ENCODE measurements around the gene STARD6.
"Not testable (repeated sequence)": the region's sequence is repeated elsewhere in the genome, so short reads cannot be mapped to it uniquely, and the experiment has no call there.

The STARD6 gene

GRCh38 chr18:54357660-54358494, at the start of gene STARD6, which contains the start of gene C18orf54:
Gene STARD6 (minus strand): TSS chr18:54357858. CDS start chr18:54354573, 3,285 bp downstream.
Gene C18orf54 (plus strand): TSS chr18:54357906. CDS start chr18:54360573, 2,667 bp downstream.
- peak; percentile 98 for DNase-seq

- no peak for DNase-seq
These were observed 47.6 kb upstream of the STARD6 start for GRCh38 chr18:54405290-54405689.

- no peak for DNase-seq
These were observed 39.1 kb upstream of the STARD6 start for GRCh38 chr18:54396760-54397159.

- no peak for DNase-seq
These were observed 36.1 kb upstream of the STARD6 start for GRCh38 chr18:54393648-54394294.

- DNase-seq: peak; percentile 92
These were observed 34.9 kb upstream of the STARD6 start for GRCh38 chr18:54392543-54393023.

- DNase-seq: no peak
These were observed 33.2 kb upstream of the STARD6 start for GRCh38 chr18:54390838-54391237.

- DNase-seq: peak; percentile 46
These were observed 31.5 kb upstream of the STARD6 start for GRCh38 chr18:54389143-54389505.

- DNase-seq: peak; percentile 95
These were observed 30.8 kb upstream of the STARD6 start for GRCh38 chr18:54388203-54389142.

- peak; percentile 44 for DNase-seq
These were observed 30.0 kb upstream of the STARD6 start for GRCh38 chr18:54387631-54388030.

- not testable (repeated sequence) for DNase-seq
These were observed 29.3 kb upstream of the STARD6 start for GRCh38 chr18:54386800-54387495.

- DNase-seq: no peak
These were observed 28.4 kb upstream of the STARD6 start for GRCh38 chr18:54386043-54386442.

- DNase-seq: no peak
These were observed 25.1 kb upstream of the STARD6 start for GRCh38 chr18:54382733-54383252.

GRCh38 chr18:54382076-54382475, 24.4 kb upstream of the STARD6 start:
- DNase-seq: no peak

- no peak for DNase-seq
These were observed 24.0 kb upstream of the STARD6 start for GRCh38 chr18:54381640-54382039.

GRCh38 chr18:54378057-54378456, 20.4 kb upstream of the STARD6 start:
- no peak for DNase-seq

- DNase-seq: no peak
These were observed 2.7 kb upstream of the STARD6 start for GRCh38 chr18:54360406-54360805.

- DNase-seq: no peak
These were observed 1.6 kb upstream of the STARD6 start for GRCh38 chr18:54359233-54359632.

- DNase-seq: no peak
These were observed 910 bp upstream of the STARD6 start for GRCh38 chr18:54358495-54359040.

- DNase-seq: no peak
These were observed 487 bp downstream of the STARD6 start for GRCh38 chr18:54357082-54357659.

GRCh38 chr18:54351186-54351585, 6.5 kb downstream of the STARD6 start:
- DNase-seq: no peak

GRCh38 chr18:54338230-54338629, 19.4 kb downstream of the STARD6 start:
- DNase-seq: no peak

All from DMS53 (cell line).